ENCODE measurements around the gene GLRB. TPM values are rescaled to one million over a fixed set of nuclear protein-coding genes. Genes with fewer than 3 reads are reported as not detected.
A peak's percentile ranks its signal among the peaks of the same experiment; 100 is the strongest.
"Not testable (repeated sequence)": the region's sequence is repeated elsewhere in the genome, so short reads cannot be mapped to it uniquely, and the experiment has no call there.

GLRB gene
- 0.81 TPM for total RNA-seq

- DNase-seq (ENCODE audit: low read depth in 2 of 3, low spot score in 2 of 3): peak in 2 of 3 donors; percentile 35 to 46
Observed at GRCh38 chr4:157075811-157076577, at the start of gene GLRB. Gene GLRB (plus strand): TSS chr4:157076150. CDS start chr4:157078025, 1,875 bp downstream.

GRCh38 chr4:157035471-157035870 lies 40.5 kb upstream of the GLRB start:
- no peak for DNase-seq (ENCODE audit: low read depth in 2 of 3, low spot score in 2 of 3)

- DNase-seq (ENCODE audit: low read depth in 2 of 3, low spot score in 2 of 3): no peak
Observed at GRCh38 chr4:157040405-157040804, 35.5 kb upstream of the GLRB start.

GRCh38 chr4:157043131-157043530 lies 32.8 kb upstream of the GLRB start:
- DNase-seq (ENCODE audit: low read depth in 2 of 3, low spot score in 2 of 3): peak in 2 of 3 donors; percentile 59 to 74

GRCh38 chr4:157045507-157046127 lies 30.3 kb upstream of the GLRB start:
- peak in 2 of 3 donors; percentile 50 to 74 for DNase-seq (ENCODE audit: low read depth in 2 of 3, low spot score in 2 of 3)

- DNase-seq (ENCODE audit: low read depth in 2 of 3, low spot score in 2 of 3): no peak
Observed at GRCh38 chr4:157048248-157048647, 27.7 kb upstream of the GLRB start.

GRCh38 chr4:157050561-157050960 lies 25.4 kb upstream of the GLRB start:
- no peak for DNase-seq (ENCODE audit: low read depth in 2 of 3, low spot score in 2 of 3)

- DNase-seq (ENCODE audit: low read depth in 2 of 3, low spot score in 2 of 3): no peak
Observed at GRCh38 chr4:157052429-157053040, 23.4 kb upstream of the GLRB start.

- no peak for DNase-seq (ENCODE audit: low read depth in 2 of 3, low spot score in 2 of 3)
Observed at GRCh38 chr4:157057218-157057617, 18.7 kb upstream of the GLRB start.

- DNase-seq (ENCODE audit: low read depth in 2 of 3, low spot score in 2 of 3): not testable (repeated sequence)
Observed at GRCh38 chr4:157058899-157059298, 17.1 kb upstream of the GLRB start.

GRCh38 chr4:157072002-157072401 lies 3.9 kb upstream of the GLRB start:
- DNase-seq (ENCODE audit: low read depth in 2 of 3, low spot score in 2 of 3): peak in 2 of 3 donors; percentile 2 to 19

GRCh38 chr4:157075401-157075800 lies 549 bp upstream of the GLRB start:
- DNase-seq (ENCODE audit: low read depth in 2 of 3, low spot score in 2 of 3): no peak

- no peak for DNase-seq (ENCODE audit: low read depth in 2 of 3, low spot score in 2 of 3)
Observed at GRCh38 chr4:157076578-157076947, 613 bp downstream of the GLRB start.

- no peak for DNase-seq (ENCODE audit: low read depth in 2 of 3, low spot score in 2 of 3)
Observed at GRCh38 chr4:157079441-157079840, 3.5 kb downstream of the GLRB start.

GRCh38 chr4:157080605-157081004 lies 4.7 kb downstream of the GLRB start:
- DNase-seq (ENCODE audit: low read depth in 2 of 3, low spot score in 2 of 3): no peak

- DNase-seq (ENCODE audit: low read depth in 2 of 3, low spot score in 2 of 3): no peak
Observed at GRCh38 chr4:157095716-157096115, 19.8 kb downstream of the GLRB start.

GRCh38 chr4:157096439-157096838 lies 20.5 kb downstream of the GLRB start:
- DNase-seq (ENCODE audit: low read depth in 2 of 3, low spot score in 2 of 3): no peak

- no peak for DNase-seq (ENCODE audit: low read depth in 2 of 3, low spot score in 2 of 3)
Observed at GRCh38 chr4:157099506-157099905, 23.6 kb downstream of the GLRB start.

- no peak for DNase-seq (ENCODE audit: low read depth in 2 of 3, low spot score in 2 of 3)
Observed at GRCh38 chr4:157104541-157104940, 28.6 kb downstream of the GLRB start.

- no peak for DNase-seq (ENCODE audit: low read depth in 2 of 3, low spot score in 2 of 3)
Observed at GRCh38 chr4:157114671-157115070, 38.7 kb downstream of the GLRB start.

GRCh38 chr4:157115613-157116335 lies 39.8 kb downstream of the GLRB start:
- DNase-seq (ENCODE audit: low read depth in 2 of 3, low spot score in 2 of 3): no peak
